SJSA1 (cell line): Measurements from ENCODE around the gene COX8A. TPM values are rescaled to one million over a fixed set of nuclear protein-coding genes. Genes with fewer than 3 reads are reported as not detected.

ENCODE experiments used
- DNase-seq, 2 experiments: peaks; one replicate each; pipeline ENCODE4 v3.0.0-alpha.2; 2015 to 2020; ENCODE audit warnings: low spot score in 2 of 2, low read depth in 1 of 2
- H3K27ac ChIP-seq: fragments of 250-450 bp; sonication (Bioruptor Pico); 2 replicates; pipeline ENCODE4 v1.5.1; 2020; ENCODE audit warnings: mild to moderate bottlenecking, moderate library complexity
- H3K27me3 ChIP-seq: fragments of 250-450 bp; sonication (Bioruptor Pico); replicated peaks from 2 replicates; pipeline ENCODE4 v1.5.1; 2020; ENCODE audit warnings: mild to moderate bottlenecking, moderate library complexity
- H3K36me3 ChIP-seq: fragments of 250-450 bp; sonication (Bioruptor Pico); 2 replicates; pipeline ENCODE4 v1.5.1; 2020; ENCODE audit warnings: mild to moderate bottlenecking
- H3K4me1 ChIP-seq: fragments of 250-450 bp; sonication (Bioruptor Pico); replicated peaks from 2 replicates; pipeline ENCODE4 v1.6.1; 2021; ENCODE audit warnings: mild to moderate bottlenecking
- H3K4me3 ChIP-seq: fragments of 250-450 bp; sonication (Bioruptor Pico); 2 replicates; pipeline ENCODE4 v1.5.1; 2020; ENCODE audit warnings: mild to moderate bottlenecking
- H3K9me3 ChIP-seq: fragments of 250-450 bp; sonication (Bioruptor Pico); replicated peaks from 2 replicates; pipeline ENCODE4 v1.5.1; 2020; ENCODE audit warnings: mild to moderate bottlenecking
- total RNA-seq: library from RNA; depleted of rRNA; stranded (reverse); fragments of >200 nt; shearing (Covaris generic); gene quantifications from 2 replicates; pipeline ENCODE4 v1.2.3, GENCODE V29; 2014

The COX8A gene
- total RNA-seq, 1 experiment from 2014 or later = 1,062 TPM

GRCh38 chr11:64011371-64011770 is 37.0 kb downstream of the COX8A start:
- no peaks in the 10 kb centered on the region for H3K9me3 ChIP-seq
- no peak for DNase-seq
- H3K4me1 ChIP-seq = peaks cover 12% of the 10 kb centered on the region
- H3K36me3 ChIP-seq = no peaks in the 10 kb centered on the region
- no peak overlapping the region for H3K27ac ChIP-seq
- H3K27me3 ChIP-seq = no peaks in the 10 kb centered on the region
- H3K4me3 ChIP-seq = no peak overlapping the region

GRCh38 chr11:64013141-64013896 is 38.9 kb downstream of the COX8A start:
- H3K27ac ChIP-seq = no peak overlapping the region
- no peak overlapping the region for H3K4me3 ChIP-seq

GRCh38 chr11:64014356-64014755 is 39.9 kb downstream of the COX8A start:
- Histone ChIP-seq H3K36me3 (no peaks in the 10 kb centered on the region), H3K27ac (no peak overlapping the region), H3K27me3 (no peaks in the 10 kb centered on the region), H3K9me3 (no peaks in the 10 kb centered on the region), H3K4me1 (no peaks in the 10 kb centered on the region), H3K4me3 (no peak overlapping the region)
- DNase-seq = no peak

More at GRCh38 chr11:64013141-64013896, 38.9 kb downstream of the COX8A start:
- DNase-seq = no peak
- Histone ChIP-seq H3K27me3 (no peaks in the 10 kb centered on the region), H3K4me1 (no peaks in the 10 kb centered on the region), H3K9me3 (no peaks in the 10 kb centered on the region), H3K36me3 (no peaks in the 10 kb centered on the region)

GRCh38 chr11:64015510-64015909 is 41.1 kb downstream of the COX8A start:
- H3K27ac ChIP-seq = no peak overlapping the region
- no peaks in the 10 kb centered on the region for H3K9me3 ChIP-seq
- no peak for DNase-seq
- H3K27me3 ChIP-seq = no peaks in the 10 kb centered on the region
- H3K36me3 ChIP-seq = no peaks in the 10 kb centered on the region
- no peak overlapping the region for H3K4me3 ChIP-seq
- no peaks in the 10 kb centered on the region for H3K4me1 ChIP-seq

- no peaks in the 10 kb centered on the region for H3K36me3 ChIP-seq
- H3K9me3 ChIP-seq = no peaks in the 10 kb centered on the region
- H3K27me3 ChIP-seq = no peaks in the 10 kb centered on the region
- no peak for DNase-seq
- no peak overlapping the region for H3K4me3 ChIP-seq
- no peaks in the 10 kb centered on the region for H3K4me1 ChIP-seq
- H3K27ac ChIP-seq = no peak overlapping the region
These were observed 41.8 kb downstream of the COX8A start for GRCh38 chr11:64015935-64016845.

GRCh38 chr11:64017945-64018224 is 43.5 kb downstream of the COX8A start:
- Histone ChIP-seq H3K36me3 (no peaks in the 10 kb centered on the region), H3K4me1 (no peaks in the 10 kb centered on the region), H3K27ac (no peak overlapping the region)

GRCh38 chr11:64018310-64018709 is 43.9 kb downstream of the COX8A start:
- Histone ChIP-seq H3K4me1 (no peaks in the 10 kb centered on the region), H3K4me3 (no peak overlapping the region), H3K27ac (no peak overlapping the region), H3K36me3 (no peaks in the 10 kb centered on the region), H3K9me3 (no peaks in the 10 kb centered on the region), H3K27me3 (no peaks in the 10 kb centered on the region)
- DNase-seq = no peak

More at GRCh38 chr11:64017945-64018224, 43.5 kb downstream of the COX8A start:
- H3K9me3 ChIP-seq = no peaks in the 10 kb centered on the region
- DNase-seq = no peak
- H3K27me3 ChIP-seq = no peaks in the 10 kb centered on the region
- H3K4me3 ChIP-seq = no peak overlapping the region

- DNase-seq = no peak
- Histone ChIP-seq H3K9me3 (no peaks in the 10 kb centered on the region), H3K36me3 (no peaks in the 10 kb centered on the region), H3K4me3 (no peak overlapping the region), H3K27me3 (no peaks in the 10 kb centered on the region), H3K27ac (no peak overlapping the region), H3K4me1 (no peaks in the 10 kb centered on the region)
These were observed 45.0 kb downstream of the COX8A start for GRCh38 chr11:64019106-64020037.

- DNase-seq = no peak
- no peaks in the 10 kb centered on the region for H3K4me1 ChIP-seq
These were observed 46.7 kb downstream of the COX8A start for GRCh38 chr11:64020976-64021756.

GRCh38 chr11:64021757-64022093 is 47.3 kb downstream of the COX8A start:
- DNase-seq = no peak
- Histone ChIP-seq H3K27me3 (no peaks in the 10 kb centered on the region), H3K4me1 (no peaks in the 10 kb centered on the region), H3K4me3 (no peak overlapping the region), H3K36me3 (no peaks in the 10 kb centered on the region), H3K27ac (no peak overlapping the region), H3K9me3 (no peaks in the 10 kb centered on the region)

More at GRCh38 chr11:64020976-64021756, 46.7 kb downstream of the COX8A start:
- Histone ChIP-seq H3K27me3 (no peaks in the 10 kb centered on the region), H3K4me3 (no peak overlapping the region), H3K36me3 (no peaks in the 10 kb centered on the region), H3K27ac (no peak overlapping the region), H3K9me3 (no peaks in the 10 kb centered on the region)

- Histone ChIP-seq H3K27ac (no peak overlapping the region), H3K4me1 (no peaks in the 10 kb centered on the region), H3K27me3 (no peaks in the 10 kb centered on the region), H3K4me3 (no peak overlapping the region), H3K9me3 (no peaks in the 10 kb centered on the region), H3K36me3 (no peaks in the 10 kb centered on the region)
- no peak for DNase-seq
These were observed 47.8 kb downstream of the COX8A start for GRCh38 chr11:64022125-64022784.

- Histone ChIP-seq H3K4me3 (no peak overlapping the region), H3K36me3 (no peaks in the 10 kb centered on the region), H3K27ac (no peak overlapping the region), H3K27me3 (no peaks in the 10 kb centered on the region), H3K9me3 (no peaks in the 10 kb centered on the region), H3K4me1 (no peaks in the 10 kb centered on the region; the same call in 1 of the 2 replicates)
- DNase-seq = no peak
These were observed 49.6 kb downstream of the COX8A start for GRCh38 chr11:64023712-64024710.
